Heart right ventricle (tissue), 16 donors: ENCODE measurements around the gene CUL5. TPM values are rescaled to one million over a fixed set of nuclear protein-coding genes. Genes with fewer than 3 reads are reported as not detected.

Experiments used
- ATAC-seq, 8 donors: fragments of 200-7000 bp; cut with Tn5 transposase; one replicate each; pipeline ENCODE4 v1.9.1; 2020; ENCODE audit warnings: mild to moderate bottlenecking in 8 of 8, moderate library complexity in 8 of 8, moderate number of reproducible peaks in 1 of 8
- DNase-seq, 2 donors: peaks; one replicate each; pipeline ENCODE4 v3.0.0-alpha.2; 2020
- H3K27ac ChIP-seq, 10 donors: fragments of 200-600 bp; sonication (generic) in 2 of 10; one replicate each; pipeline versions ENCODE4 v1.5.0 to v1.8.0; 2020 to 2022; ENCODE audit warnings: mild to moderate bottlenecking in 3 of 10
- H3K27me3 ChIP-seq, 7 donors: fragments of 200-600 bp; one replicate each; pipeline ENCODE4 v1.8.0; 2021 to 2022; ENCODE audit warnings: mild to moderate bottlenecking in 2 of 7
- H3K36me3 ChIP-seq, 9 donors: fragments of 200-600 bp; sonication (generic) in 1 of 9; one replicate each; pipeline versions ENCODE4 v1.5.0 to v1.8.0; 2020 to 2022; ENCODE audit warnings: mild to moderate bottlenecking in 2 of 9
- H3K4me1 ChIP-seq, 9 donors: fragments of 200-600 bp; sonication (generic) in 1 of 9; one replicate each; pipeline versions ENCODE4 v1.5.0 to v1.8.0; 2020 to 2022; ENCODE audit warnings: mild to moderate bottlenecking in 4 of 9
- H3K4me3 ChIP-seq, 10 donors: fragments of 200-600 bp; sonication (generic) in 2 of 10; one replicate each; pipeline versions ENCODE4 v1.5.0 to v1.8.0; 2020 to 2022; ENCODE audit warnings: mild to moderate bottlenecking in 7 of 10, moderate library complexity in 2 of 10
- H3K9me3 ChIP-seq, 11 donors: fragments of 200-600 bp in 10 of 11; sonication (generic) in 2 of 11; one replicate each; pipeline versions ENCODE4 v1.5.0 to v1.8.0; 2013 to 2022; ENCODE audit warnings: mild to moderate bottlenecking in 2 of 11, control low read depth in 1 of 11, moderate library complexity in 1 of 11
- CTCF ChIP-seq, 9 donors: fragments of 200-600 bp; sonication (generic) in 2 of 9; IDR thresholded peaks; one replicate each; pipeline versions ENCODE4 v1.5.0 to v1.8.0; 2021 to 2022; ENCODE audit warnings: antibody characterized with exemption in 9 of 9, mild to moderate bottlenecking in 5 of 9, moderate library complexity in 1 of 9
- WGBS, 2 donors: extraction: QIAGEN DNeasy Blood & Tissue Kit; methylation state at CpG; one replicate each; pipeline ENCODE4 v1.1.7; 2013; ENCODE audit warnings: inconsistent platforms in 1 of 2; 5-methylcytosine and 5-hydroxymethylcytosine counted together
- intact Hi-C, 10 donors: fragments of 100-400 bp; cut with DNase I; formaldehyde crosslinking; loops; one replicate each; pipeline versions ENCODE4 v1.11.1 to v1.14.2; 2022
- polyA plus RNA-seq, 2 donors: library from polyadenylated mRNA; stranded (reverse); fragments of 200-250 nt; gene quantifications; one replicate each; pipeline ENCODE4 v1.2.3, GENCODE V29; 2013
- total RNA-seq, 10 donors: library from RNA; stranded (reverse); fragmentation: NEBNext Ultra II Directional in 3 of 10; extraction: Animal tissue kit (Norgen Biotek cat#: 25700) in 3 of 10; gene quantifications; one replicate each; pipeline versions ENCODE4 v1.2.1 to v1.2.4, GENCODE V29; 2021 to 2023
- donor health status: Arrhythmogenic right ventricular cardiomyopathy.
- donor health status: ischemic (EF 13 %, LVEDD 7.1; RV severe dilation, severe dysfunction).
- donor health status: healthy with polysubstance abuse.
- donor health status: DM: no; HTN: yes; CAD: no.
- donor health status: DM: no; HTN: no; CAD: no.
- donor health status: ischemic (EF 25% LVEDD 6.9; RV normal size, moderate dysfunction).
- donor health status: ischemic (EF 25% LVEDD 5.7; RV mildly dilated, moderate dysfunction).
- donor health status: healthy.
- donor health status: DM: yes; HTN: yes; CAD: no.
- donor health status: Ischemic cardiomyopathy.
- donor health status: ischemic (EF 35%, LVEDD 5.7; RV mildly dilated, moderate dysfunction).
- donor health status: nonischemic (EF 11% LVEDD 7.7; RV severe dilation, severe dysfunction).
- donor health status: DM: yes; HTN: yes; CAD: no.
- donor health status: PGD.
- donor health status: ischemic (EF 29% LVEDD 5.4; RV normal size, mild dysfunction).
- donor health status: nonischemic (EF 23%, LVEDD 6.1; RV moderate dilation, normal function).

Gene CUL5
- total and polyA plus RNA-seq, 12 donors = 5.9 to 51.3 (median 39.4) TPM

- H3K36me3 ChIP-seq = peaks cover 0 to 43% (median 18%) of the 10 kb centered on the region in 9 donors
- ATAC-seq (no peak), DNase-seq (no peak)
- no peak for TF ChIP-seq CTCF (IDR thresholded peaks at IDR 0.05)
- intact Hi-C loops = no loop called here
- H3K27me3 ChIP-seq = no peaks in the 10 kb centered on the region
- H3K9me3 ChIP-seq = peaks cover 0 to 7% (median 0%) of the 10 kb centered on the region in 11 donors
- no peak overlapping the region for H3K27ac ChIP-seq
- 82 to 96% methylated on average over 1 of the region's 1 CpG for WGBS, 2 donors
- peaks cover 0 to 21% (median 7%) of the 10 kb centered on the region in 9 donors for H3K4me1 ChIP-seq
- no peak overlapping the region for H3K4me3 ChIP-seq
Observed at GRCh38 chr11:108032800-108033199, 24.1 kb downstream of the CUL5 start.

DNA sequence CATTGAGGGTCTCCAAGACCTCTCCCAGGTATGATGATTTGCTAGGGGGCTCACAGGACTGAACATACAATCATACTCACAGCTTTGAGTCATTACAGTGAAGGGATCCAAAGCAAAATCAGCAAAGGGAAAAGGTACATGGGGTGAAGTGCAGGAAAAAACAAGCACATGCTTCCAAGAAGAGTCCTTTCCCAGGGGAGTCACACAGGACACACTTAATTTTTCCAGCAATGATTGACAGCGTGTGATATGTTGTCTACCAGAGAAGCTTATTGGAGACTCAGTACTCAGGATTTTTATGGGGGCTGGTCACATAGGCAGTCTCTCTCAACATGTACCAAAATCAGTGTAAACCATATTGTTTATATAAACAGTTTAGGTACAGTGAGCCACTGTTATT is 25.3 kb downstream of the CUL5 start:
- no peak overlapping the region for H3K27ac ChIP-seq
- peaks cover 0 to 7% (median 0%) of the 10 kb centered on the region in 11 donors for H3K9me3 ChIP-seq
- no peak overlapping the region for H3K4me3 ChIP-seq
- H3K36me3 ChIP-seq = peaks cover 0 to 55% (median 18%) of the 10 kb centered on the region in 9 donors
- intact Hi-C loops = no loop called here
- ATAC-seq (no peak), DNase-seq (no peak)
- H3K4me1 ChIP-seq = peaks cover 0 to 21% (median 7%) of the 10 kb centered on the region in 9 donors
- 78 to 84% methylated on average over 1 of the region's 1 CpG for WGBS, 2 donors
- no peak for TF ChIP-seq CTCF (IDR thresholded peaks at IDR 0.05)
- no peaks in the 10 kb centered on the region for H3K27me3 ChIP-seq

- 98 to 100% methylated on average over 1 of the region's 1 CpG for WGBS, 2 donors
Observed at GRCh38 chr11:108034952-108035351, 26.3 kb downstream of the CUL5 start.

DNA sequence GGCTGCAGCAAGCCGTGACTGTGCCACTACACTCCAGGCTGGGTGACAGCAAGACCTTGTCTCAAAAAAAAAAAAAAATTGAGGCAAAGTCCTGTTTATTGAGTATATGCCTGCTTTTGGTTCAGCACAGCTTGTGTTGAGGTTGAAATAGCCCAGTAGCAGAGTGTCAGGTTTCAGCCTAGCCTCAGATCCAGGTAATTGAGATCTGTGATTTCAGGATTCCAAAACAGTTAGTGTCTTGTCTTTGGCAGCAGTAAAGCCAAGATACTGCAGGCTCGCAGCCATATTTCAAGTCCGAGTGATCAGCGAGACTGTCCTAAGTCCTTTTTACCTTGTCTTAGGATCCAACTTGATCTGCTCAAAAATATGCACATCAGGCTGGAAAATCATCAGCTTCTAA is 27.0 kb downstream of the CUL5 start:
- H3K27me3 ChIP-seq = no peaks in the 10 kb centered on the region
- peaks cover 0 to 7% (median 0%) of the 10 kb centered on the region in 11 donors for H3K9me3 ChIP-seq
- H3K4me3 ChIP-seq = no peak overlapping the region
- WGBS, 2 donors = 67 to 78% methylated on average over 4 of the region's 4 CpGs
- DNase-seq (no peak), ATAC-seq (peak in 1 of 8 donors; percentile 34)
- no peak overlapping the region for H3K27ac ChIP-seq
- intact Hi-C loops = no loop called here
- no peak for TF ChIP-seq CTCF (IDR thresholded peaks at IDR 0.05)
- peaks cover 0 to 65% (median 18%) of the 10 kb centered on the region in 9 donors for H3K36me3 ChIP-seq
- peaks cover 0 to 21% (median 7%) of the 10 kb centered on the region in 9 donors for H3K4me1 ChIP-seq

More at GRCh38 chr11:108034952-108035351, 26.3 kb downstream of the CUL5 start:
- intact Hi-C loops = no loop called here
- peaks cover 0 to 7% (median 0%) of the 10 kb centered on the region in 11 donors for H3K9me3 ChIP-seq
- no peaks in the 10 kb centered on the region for H3K27me3 ChIP-seq
- H3K4me3 ChIP-seq = no peak overlapping the region
- H3K4me1 ChIP-seq = peaks cover 0 to 21% (median 7%) of the 10 kb centered on the region in 9 donors
- no peak for TF ChIP-seq CTCF (IDR thresholded peaks at IDR 0.05)
- DNase-seq (no peak), ATAC-seq (no peak)
- peaks cover 0 to 65% (median 18%) of the 10 kb centered on the region in 9 donors for H3K36me3 ChIP-seq
- no peak overlapping the region for H3K27ac ChIP-seq
